ENCODE data around the gene FRYL.
"Not testable (repeated sequence)": the region's sequence is repeated elsewhere in the genome, so short reads cannot be mapped to it uniquely, and the experiment has no call there.

FRYL gene

GRCh38 chr4:48491514-48492176 lies 288.4 kb downstream of the FRYL start:
- FAIRE-seq (no peak), DNase-seq (ENCODE audit: low spot score) (no peak)

- DNase-seq (ENCODE audit: low spot score) = no peak
- FAIRE-seq = no peak
Observed at GRCh38 chr4:48490680-48491513, 289.2 kb downstream of the FRYL start.

- DNase-seq (ENCODE audit: low spot score) (no peak), FAIRE-seq (no peak)
Observed at GRCh38 chr4:48490012-48490679, 289.9 kb downstream of the FRYL start, which contains the start of gene ZAR1. TSS of gene ZAR1 (plus strand) at chr4:48490252. CDS start at chr4:48490292, 40 bp downstream.

- DNase-seq (ENCODE audit: low spot score) (no peak), FAIRE-seq (no peak)
Observed at GRCh38 chr4:48489683-48490011, 290.4 kb downstream of the FRYL start.

GRCh38 chr4:48484494-48485168 lies 295.4 kb downstream of the FRYL start:
- FAIRE-seq = no peak

GRCh38 chr4:48483777-48484493 lies 296.1 kb downstream of the FRYL start:
- no peak for DNase-seq (ENCODE audit: low spot score)
- FAIRE-seq = no peak

More at GRCh38 chr4:48484494-48485168, 295.4 kb downstream of the FRYL start:
- DNase-seq (ENCODE audit: low spot score) = no peak

- DNase-seq (ENCODE audit: low spot score) (no peak), FAIRE-seq (no peak)
Observed at GRCh38 chr4:48483006-48483776, 296.9 kb downstream of the FRYL start, which contains the start of gene SLC10A4. TSS of gene SLC10A4 (plus strand) at chr4:48483343. CDS start at chr4:48483562, 219 bp downstream.

GRCh38 chr4:48481581-48481980 lies 298.5 kb downstream of the FRYL start:
- FAIRE-seq (no peak), DNase-seq (ENCODE audit: low spot score) (no peak)

- FAIRE-seq = no peak
- no peak for DNase-seq (ENCODE audit: low spot score)
Observed at GRCh38 chr4:48478273-48478672, 301.8 kb downstream of the FRYL start.

- no peak for FAIRE-seq
- DNase-seq (ENCODE audit: low spot score) = no peak
Observed at GRCh38 chr4:48475770-48476169, 304.3 kb downstream of the FRYL start.

GRCh38 chr4:48472794-48473193 lies 307.3 kb downstream of the FRYL start:
- DNase-seq (ENCODE audit: low spot score) (no peak), FAIRE-seq (no peak)

- DNase-seq (ENCODE audit: low spot score) = no peak
- no peak for FAIRE-seq
Observed at GRCh38 chr4:48470570-48470969, 309.5 kb downstream of the FRYL start.

- no peak for FAIRE-seq
Observed at GRCh38 chr4:48470137-48470536, 309.9 kb downstream of the FRYL start.

GRCh38 chr4:48467891-48468290 lies 312.2 kb downstream of the FRYL start:
- FAIRE-seq (no peak), DNase-seq (ENCODE audit: low spot score) (no peak)

More at GRCh38 chr4:48470137-48470536, 309.9 kb downstream of the FRYL start:
- no peak for DNase-seq (ENCODE audit: low spot score)

- no peak for DNase-seq (ENCODE audit: low spot score)
- no peak for FAIRE-seq
Observed at GRCh38 chr4:48467442-48467841, 312.6 kb downstream of the FRYL start.

- no peak for FAIRE-seq
- no peak for DNase-seq (ENCODE audit: low spot score)
Observed at GRCh38 chr4:48462363-48462762, 317.7 kb downstream of the FRYL start.

- FAIRE-seq (no peak), DNase-seq (ENCODE audit: low spot score) (no peak)
Observed at GRCh38 chr4:48461000-48461399, 319.1 kb downstream of the FRYL start.

GRCh38 chr4:48454591-48454990 lies 325.5 kb downstream of the FRYL start:
- FAIRE-seq (no peak), DNase-seq (ENCODE audit: low spot score) (no peak)

- DNase-seq (ENCODE audit: low spot score); FAIRE-seq: not testable (repeated sequence)
Observed at GRCh38 chr4:48451656-48452055, 328.4 kb downstream of the FRYL start.

GRCh38 chr4:48450740-48451139 lies 329.3 kb downstream of the FRYL start:
- DNase-seq (ENCODE audit: low spot score) (no peak), FAIRE-seq (no peak)

Measured in RCC 7860 (cell line).